ENCODE measurements around the gene ZNF408.

The ZNF408 gene

DNA sequence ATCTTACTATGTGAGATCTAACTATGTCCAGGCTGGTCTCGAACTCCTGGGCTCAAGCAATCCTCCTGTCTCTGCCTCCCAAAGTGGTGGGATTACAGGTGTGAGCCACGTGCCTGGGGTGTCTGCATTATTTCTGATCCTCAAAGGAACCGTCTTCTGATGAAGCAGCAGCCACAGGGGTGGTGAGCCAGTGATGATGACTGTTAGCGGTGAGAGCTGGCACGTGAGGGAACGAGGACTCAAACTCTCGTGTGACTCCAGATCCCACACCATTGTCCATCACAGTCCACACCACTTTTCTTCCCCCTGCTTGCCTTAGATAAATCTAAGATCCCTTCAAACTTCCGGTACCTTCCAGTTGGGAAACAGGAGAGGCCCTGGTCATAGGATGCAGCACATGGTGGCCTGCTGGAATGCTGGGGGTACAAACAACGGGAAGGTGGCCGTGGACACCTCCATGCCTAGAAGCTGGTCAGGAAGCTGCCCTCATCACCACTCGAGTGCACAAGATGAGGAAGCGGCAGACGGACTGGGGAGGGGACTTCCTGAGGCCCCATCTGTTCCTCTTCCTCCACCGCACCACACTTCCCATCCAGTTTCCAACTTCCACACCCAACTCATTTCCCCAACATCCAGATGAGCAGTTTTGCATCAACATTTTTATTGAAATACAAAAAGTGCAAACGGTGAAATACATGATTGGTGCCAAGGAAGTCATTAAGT is 24.2 kb upstream of the ZNF408 start:
- DNase-seq (ENCODE audit: low read depth): no peak

GRCh38 chr11:46677169-46677568 is 23.7 kb upstream of the ZNF408 start:
- DNase-seq (ENCODE audit: low read depth): no peak

DNA sequence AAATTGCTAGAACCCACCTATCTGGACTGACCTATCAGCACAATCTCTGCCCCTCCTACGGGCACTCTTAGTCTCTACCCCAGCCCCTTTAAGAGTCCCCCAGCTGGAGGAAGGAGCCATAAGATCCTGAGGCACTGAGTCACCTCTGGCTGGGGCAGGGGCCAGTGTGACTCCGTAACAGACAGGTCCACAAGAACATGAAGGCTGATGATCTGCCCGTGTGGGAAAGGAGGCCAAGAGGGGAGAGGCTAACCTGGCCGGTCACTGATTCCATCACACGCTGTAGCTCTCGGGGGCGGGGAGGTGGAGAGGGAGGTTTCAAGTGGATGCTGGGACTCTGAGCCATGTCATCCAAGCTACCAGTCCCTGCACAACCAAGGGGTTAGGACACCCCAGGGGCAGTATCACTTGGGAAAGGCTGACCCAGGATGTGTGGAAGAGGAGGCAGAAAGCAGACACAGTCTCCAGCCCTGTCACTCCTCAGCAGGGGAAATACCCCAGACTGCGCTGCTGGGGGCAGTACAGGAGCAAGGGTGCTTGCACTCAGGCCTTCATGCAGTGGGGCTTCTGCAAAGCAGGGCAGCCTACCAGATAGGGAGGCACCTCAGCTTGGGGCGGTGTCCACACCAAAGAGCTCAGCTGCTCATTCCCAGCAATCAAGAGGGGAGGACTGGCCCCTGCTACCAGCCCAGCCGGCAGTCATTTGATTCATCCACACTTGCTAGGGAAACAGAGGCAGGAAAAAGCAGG is 22.7 kb upstream of the ZNF408 start:
- DNase-seq (ENCODE audit: low read depth): no peak

DNA sequence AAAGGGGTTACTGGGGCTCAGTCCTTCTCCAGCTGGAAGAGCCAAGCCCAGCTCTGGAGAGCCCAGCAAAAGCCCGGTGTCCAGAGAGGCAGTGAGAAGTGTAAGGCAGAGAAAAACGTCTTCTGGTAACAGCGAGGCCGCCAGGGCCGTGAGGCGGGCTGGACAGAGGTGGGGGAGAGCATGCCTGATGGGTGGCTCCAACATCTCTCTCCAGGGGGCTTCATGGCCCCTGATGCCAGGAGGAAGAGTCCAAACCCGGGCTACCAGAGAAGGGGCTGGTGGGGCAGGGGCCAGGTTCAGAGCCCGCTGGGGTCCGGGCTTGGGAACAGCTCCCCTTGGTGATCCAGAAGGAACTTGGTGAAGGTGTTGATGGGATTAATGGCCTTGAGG is 22.1 kb upstream of the ZNF408 start:
- DNase-seq (ENCODE audit: low read depth): no peak

DNA sequence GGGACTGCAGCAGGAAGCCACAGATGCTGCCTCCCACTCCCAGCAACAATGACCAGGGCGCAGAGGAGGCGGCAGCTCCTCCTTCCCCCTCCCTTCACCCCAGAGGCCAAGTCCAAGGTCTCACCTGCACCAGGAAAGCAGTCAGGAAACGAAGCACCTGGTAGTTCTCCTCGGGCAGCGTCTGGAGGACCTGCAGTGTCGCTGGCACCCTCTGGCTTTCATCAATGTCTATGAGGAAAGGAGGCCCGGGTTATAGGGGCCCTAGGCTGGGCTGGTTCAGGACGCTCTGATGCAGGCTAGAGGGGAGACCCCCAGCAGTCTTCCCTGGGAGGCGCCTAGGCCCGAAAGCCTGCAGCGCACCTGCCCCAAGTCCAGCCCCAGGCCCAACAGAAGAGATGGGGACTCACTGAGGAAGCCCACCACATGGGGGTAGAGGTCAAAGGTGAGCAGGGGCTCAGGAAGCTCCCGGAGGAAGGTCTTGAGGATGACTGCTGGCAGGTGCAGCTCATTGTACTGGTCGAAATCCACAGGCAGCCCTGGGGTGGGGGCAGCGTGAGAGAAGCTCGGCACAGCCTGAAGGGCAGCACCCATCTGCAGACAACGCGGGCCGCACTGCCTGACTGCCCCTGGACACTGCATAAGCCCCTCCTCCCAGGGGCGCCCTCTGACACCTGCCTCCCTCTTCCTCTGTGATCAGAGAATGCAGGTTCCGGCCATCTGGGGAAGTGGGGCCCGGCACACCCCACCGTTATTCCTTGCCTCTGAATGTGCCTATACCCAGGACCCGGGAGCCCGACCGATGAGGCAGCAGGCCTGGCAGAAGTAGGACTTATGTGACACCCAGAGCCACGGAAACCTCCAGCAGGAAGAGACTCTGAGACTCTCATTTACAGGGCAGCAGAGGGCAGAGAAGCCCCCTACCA is 21.3 kb upstream of the ZNF408 start:
- no peak for DNase-seq (ENCODE audit: low read depth)

DNA sequence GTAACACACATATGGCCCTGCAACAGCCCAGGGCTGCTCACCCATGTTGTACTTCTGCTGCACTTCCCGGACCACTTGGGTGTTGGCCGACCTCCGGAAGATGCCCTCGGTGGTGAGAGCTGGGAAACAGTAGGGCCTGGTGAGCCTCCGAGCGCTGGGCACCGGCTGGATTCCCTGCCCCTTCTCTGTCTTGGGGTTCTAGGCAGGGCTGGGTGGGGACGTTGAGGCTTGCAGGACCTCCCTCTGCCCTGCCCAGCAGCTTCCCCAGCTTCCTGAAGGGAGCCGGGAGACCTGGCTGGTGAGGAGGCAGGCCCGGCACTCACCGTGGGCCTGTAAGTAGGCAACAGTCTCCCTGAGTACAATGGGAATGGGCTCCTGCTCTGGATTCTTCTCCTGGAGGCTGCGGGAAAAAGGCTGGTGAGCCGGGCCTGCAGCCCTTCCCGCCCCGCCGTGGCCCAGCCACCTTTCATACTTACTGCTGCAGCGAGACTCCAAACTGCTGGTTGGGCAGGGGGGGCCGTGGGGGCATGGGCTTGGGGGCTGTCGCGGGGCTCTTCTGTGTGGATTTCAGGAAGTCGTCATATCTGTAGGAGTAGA is 20.6 kb upstream of the ZNF408 start:
- DNase-seq (ENCODE audit: low read depth): no peak

GRCh38 chr11:46680815-46681214 is 20.0 kb upstream of the ZNF408 start:
- DNase-seq (ENCODE audit: low read depth): no peak

- no peak for DNase-seq (ENCODE audit: low read depth)
Observed at GRCh38 chr11:46681814-46682213, 19.0 kb upstream of the ZNF408 start.

DNA sequence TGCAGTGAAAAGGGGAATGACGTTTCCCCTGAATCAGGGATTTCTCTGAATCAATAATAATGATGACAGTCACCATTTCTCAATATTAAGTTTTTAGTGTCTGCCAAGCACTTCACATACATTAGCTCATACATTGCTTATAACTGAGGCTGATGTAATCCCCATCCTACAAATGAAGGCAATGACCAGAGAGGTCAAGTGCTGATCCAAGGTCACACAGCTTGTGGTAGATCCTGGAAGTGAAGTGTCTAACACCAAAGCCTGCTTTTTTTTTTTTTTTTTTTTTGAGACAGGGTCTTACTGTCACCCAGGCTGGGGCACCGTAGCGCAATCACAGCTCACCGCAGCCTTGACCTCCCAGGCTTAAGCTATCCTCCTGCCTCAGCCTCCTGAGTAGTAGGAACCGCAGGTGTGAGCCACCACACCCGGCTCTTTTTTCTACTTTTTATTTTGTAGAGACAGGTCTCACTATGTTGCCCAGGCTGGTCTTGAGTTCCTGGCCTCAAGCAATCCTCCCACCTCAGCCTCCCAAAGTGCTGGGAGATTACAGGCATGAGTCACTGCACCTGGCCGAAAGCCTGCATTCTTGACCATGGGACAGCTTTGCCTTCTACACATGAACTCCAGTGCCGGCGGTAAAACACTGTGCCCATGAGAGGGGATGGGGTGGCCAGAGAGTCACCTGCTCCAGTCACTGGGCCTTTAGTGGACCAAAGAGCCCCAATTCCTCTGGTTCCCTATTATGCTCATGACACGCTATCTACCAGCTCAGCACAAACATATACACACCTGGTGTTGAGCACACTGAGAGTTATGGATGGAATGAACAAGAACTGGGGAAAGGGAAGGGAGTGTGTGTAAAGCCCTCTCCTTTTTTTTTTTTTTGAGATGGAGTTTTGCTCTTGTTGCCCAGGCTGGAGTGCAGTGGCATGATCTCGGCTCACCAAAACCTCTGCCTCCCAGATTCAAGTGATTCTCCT is 17.8 kb upstream of the ZNF408 start:
- DNase-seq (ENCODE audit: low read depth): no peak

DNA sequence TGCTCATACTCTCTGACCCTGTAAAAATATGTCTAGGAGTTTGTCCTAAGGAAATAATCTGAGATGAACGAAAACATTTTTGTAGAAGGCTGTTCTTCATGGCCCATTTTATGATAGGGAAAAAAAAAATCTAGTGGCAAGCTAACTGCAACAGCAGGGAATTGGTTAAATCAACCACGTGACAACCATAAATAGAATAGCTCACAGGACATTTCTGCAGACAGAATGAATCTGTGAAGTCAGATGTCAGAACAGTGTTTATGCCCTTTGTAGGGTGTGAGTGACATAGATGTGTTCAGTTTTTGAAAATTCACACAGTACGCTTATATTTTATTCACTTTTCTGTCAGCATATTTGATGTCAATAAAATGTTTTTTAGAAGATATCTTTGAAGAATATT is 16.5 kb upstream of the ZNF408 start:
- no peak for DNase-seq (ENCODE audit: low read depth)

GRCh38 chr11:46686886-46687795 is 13.7 kb upstream of the ZNF408 start:
- DNase-seq (ENCODE audit: low read depth): no peak

DNA sequence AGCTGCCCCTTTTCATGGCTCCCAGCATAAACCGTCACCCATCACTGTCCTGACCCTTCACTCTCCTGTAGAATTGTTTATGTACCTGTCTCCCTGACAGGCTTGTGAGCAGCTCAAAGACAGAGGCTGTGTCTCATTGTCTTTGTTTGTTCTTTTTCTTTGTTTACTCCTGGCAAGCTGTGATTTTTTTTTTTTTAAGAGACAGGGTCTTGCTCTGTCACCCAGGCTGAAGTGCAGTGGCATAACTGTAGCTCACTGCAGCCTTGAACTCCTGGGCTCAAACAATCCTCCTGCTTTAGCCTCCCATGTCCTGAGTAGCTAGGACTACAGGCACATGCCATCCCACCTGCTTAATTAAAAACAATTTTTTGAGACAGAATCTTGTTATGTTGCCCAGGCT is 10.1 kb upstream of the ZNF408 start:
- no peak for DNase-seq (ENCODE audit: low read depth)

DNA sequence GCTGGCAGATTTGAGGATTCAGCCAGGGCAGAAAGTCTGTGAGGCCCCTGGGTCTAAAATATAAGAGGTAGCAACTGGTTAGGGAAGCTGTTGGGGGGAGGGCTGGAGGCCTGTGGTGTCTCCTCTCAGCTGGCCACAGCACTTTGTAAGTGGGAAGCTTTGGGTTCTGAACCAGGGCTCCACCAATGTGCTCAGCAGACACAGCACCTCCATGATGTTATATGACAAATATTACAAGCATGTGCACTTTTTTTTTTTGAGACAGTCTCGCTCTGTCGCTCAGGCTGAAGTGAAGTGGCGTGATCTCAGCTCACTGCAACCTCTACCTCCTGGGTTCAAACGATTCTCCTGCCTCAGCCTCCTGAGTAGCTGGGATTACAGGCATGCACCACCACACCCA is 8.4 kb upstream of the ZNF408 start:
- no peak for DNase-seq (ENCODE audit: low read depth)

DNA sequence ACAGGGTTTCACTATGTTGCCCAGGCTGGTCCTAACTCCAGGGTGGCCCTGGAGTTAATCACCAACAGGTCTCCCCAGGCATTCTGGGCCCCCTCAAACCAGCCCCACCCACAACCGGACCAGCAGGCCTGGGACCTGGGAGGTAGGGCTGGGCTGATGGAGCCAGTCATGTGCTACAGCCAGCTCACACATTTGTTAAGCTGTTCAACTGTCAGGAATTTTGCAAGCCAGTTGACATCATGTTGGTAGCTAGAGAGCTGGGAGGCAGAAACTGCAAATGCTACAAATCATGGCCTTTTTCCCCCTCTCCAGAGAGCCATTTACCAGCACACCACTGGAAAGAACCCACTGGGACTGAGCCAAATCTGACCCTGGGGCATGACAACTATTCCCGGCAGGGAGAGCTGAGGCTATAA is 7.2 kb upstream of the ZNF408 start:
- no peak for DNase-seq (ENCODE audit: low read depth)

GRCh38 chr11:46694072-46694471 is 6.8 kb upstream of the ZNF408 start:
- no peak for DNase-seq (ENCODE audit: low read depth)

DNA sequence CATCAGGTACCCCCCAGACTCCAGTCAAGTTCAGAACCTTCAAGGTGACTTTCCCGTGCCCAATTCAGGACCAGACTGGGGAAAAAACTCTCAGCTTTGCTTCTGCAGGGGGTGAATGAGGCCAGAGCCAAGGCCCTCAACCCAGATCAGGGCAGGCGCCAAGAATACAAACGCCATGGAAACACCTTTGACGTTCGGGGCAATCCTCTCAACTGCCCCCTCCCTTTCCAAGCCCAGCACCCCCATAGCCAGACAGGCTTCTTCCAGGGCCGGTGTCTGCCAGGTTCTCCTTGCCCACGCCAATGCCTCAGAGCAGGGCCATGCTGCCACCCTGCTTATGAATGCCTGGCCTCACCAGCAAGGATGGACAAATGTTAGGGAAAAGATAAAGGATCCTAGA is 6.2 kb upstream of the ZNF408 start:
- DNase-seq (ENCODE audit: low read depth): no peak

GRCh38 chr11:46695345-46696211 is 5.3 kb upstream of the ZNF408 start:
- no peak for DNase-seq (ENCODE audit: low read depth)

- no peak for DNase-seq (ENCODE audit: low read depth)
Observed at GRCh38 chr11:46696212-46696558, 4.6 kb upstream of the ZNF408 start.

- no peak for DNase-seq (ENCODE audit: low read depth)
Observed at GRCh38 chr11:46697303-46697702, 3.5 kb upstream of the ZNF408 start.
